Measurements from ENCODE around the gene SFXN2.

GRCh38 chr10:102713539-102713813 is 960 bp upstream of the SFXN2 start:
- TF ChIP-seq, protein P1, sequence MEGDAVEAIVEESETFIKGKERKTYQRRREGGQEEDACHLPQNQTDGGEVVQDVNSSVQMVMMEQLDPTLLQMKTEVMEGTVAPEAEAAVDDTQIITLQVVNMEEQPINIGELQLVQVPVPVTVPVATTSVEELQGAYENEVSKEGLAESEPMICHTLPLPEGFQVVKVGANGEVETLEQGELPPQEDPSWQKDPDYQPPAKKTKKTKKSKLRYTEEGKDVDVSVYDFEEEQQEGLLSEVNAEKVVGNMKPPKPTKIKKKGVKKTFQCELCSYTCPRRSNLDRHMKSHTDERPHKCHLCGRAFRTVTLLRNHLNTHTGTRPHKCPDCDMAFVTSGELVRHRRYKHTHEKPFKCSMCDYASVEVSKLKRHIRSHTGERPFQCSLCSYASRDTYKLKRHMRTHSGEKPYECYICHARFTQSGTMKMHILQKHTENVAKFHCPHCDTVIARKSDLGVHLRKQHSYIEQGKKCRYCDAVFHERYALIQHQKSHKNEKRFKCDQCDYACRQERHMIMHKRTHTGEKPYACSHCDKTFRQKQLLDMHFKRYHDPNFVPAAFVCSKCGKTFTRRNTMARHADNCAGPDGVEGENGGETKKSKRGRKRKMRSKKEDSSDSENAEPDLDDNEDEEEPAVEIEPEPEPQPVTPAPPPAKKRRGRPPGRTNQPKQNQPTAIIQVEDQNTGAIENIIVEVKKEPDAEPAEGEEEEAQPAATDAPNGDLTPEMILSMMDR (IDR thresholded peaks at IDR 0.05), result no peak
- no peak for TF ChIP-seq POLR2AphosphoS5 (IDR thresholded peaks at IDR 0.05)
